ENCODE data around the gene EIF2D.

The EIF2D gene

GRCh38 chr1:206573319-206573718 lies 38.9 kb downstream of the EIF2D start:
- Histone ChIP-seq H3K27me3 (ENCODE audit: control insufficient read depth in 1 of 2, insufficient read depth in 2 of 2, low read length in 2 of 2) (no peaks in the 10 kb centered on the region), H3K27ac (ENCODE audit: low read depth, low read length) (no peak overlapping the region)

GRCh38 chr1:206572835-206573234 lies 39.4 kb downstream of the EIF2D start:
- no peaks in the 10 kb centered on the region for H3K27me3 ChIP-seq (ENCODE audit: control insufficient read depth in 1 of 2, insufficient read depth in 2 of 2, low read length in 2 of 2)
- no peaks in the 10 kb centered on the region for H3K9me3 ChIP-seq (ENCODE audit: control insufficient read depth in 1 of 2, low read length in 2 of 2)
- H3K36me3 ChIP-seq (ENCODE audit: control insufficient read depth in 1 of 2, insufficient read depth in 2 of 2, low read length in 2 of 2), result no peaks in the 10 kb centered on the region
- H3K9ac ChIP-seq (ENCODE audit: low read depth in 1 of 2, low read length in 2 of 2), result no peak overlapping the region
- peaks cover 38 to 41% of the 10 kb centered on the region in 2 donors for H3K4me1 ChIP-seq (ENCODE audit: control insufficient read depth in 1 of 2, insufficient read depth in 2 of 2, low read length in 2 of 2)
- no peak overlapping the region for H3K27ac ChIP-seq (ENCODE audit: low read depth, low read length)
- H3K4me3 ChIP-seq (ENCODE audit: low read depth in 1 of 2, low read length in 2 of 2), result no peak overlapping the region

More at GRCh38 chr1:206573319-206573718, 38.9 kb downstream of the EIF2D start:
- Histone ChIP-seq H3K4me3 (ENCODE audit: low read depth in 1 of 2, low read length in 2 of 2) (no peak overlapping the region), H3K9me3 (ENCODE audit: control insufficient read depth in 1 of 2, low read length in 2 of 2) (no peaks in the 10 kb centered on the region), H3K9ac (ENCODE audit: low read depth in 1 of 2, low read length in 2 of 2) (no peak overlapping the region), H3K36me3 (ENCODE audit: control insufficient read depth in 1 of 2, insufficient read depth in 2 of 2, low read length in 2 of 2) (no peaks in the 10 kb centered on the region), H3K4me1 (ENCODE audit: control insufficient read depth in 1 of 2, insufficient read depth in 2 of 2, low read length in 2 of 2) (peaks cover 38% of the 10 kb centered on the region in 2 donors)

- Histone ChIP-seq H3K9ac (ENCODE audit: low read depth in 1 of 2, low read length in 2 of 2) (no peak overlapping the region), H3K4me1 (ENCODE audit: control insufficient read depth in 1 of 2, insufficient read depth in 2 of 2, low read length in 2 of 2) (peaks cover 35 to 36% of the 10 kb centered on the region in 2 donors), H3K4me3 (ENCODE audit: low read depth in 1 of 2, low read length in 2 of 2) (no peak overlapping the region), H3K27me3 (ENCODE audit: control insufficient read depth in 1 of 2, insufficient read depth in 2 of 2, low read length in 2 of 2) (no peaks in the 10 kb centered on the region), H3K36me3 (ENCODE audit: control insufficient read depth in 1 of 2, insufficient read depth in 2 of 2, low read length in 2 of 2) (peaks cover 0 to under 1% of the 10 kb centered on the region in 2 donors), H3K27ac (ENCODE audit: low read depth, low read length) (no peak overlapping the region), H3K9me3 (ENCODE audit: control insufficient read depth in 1 of 2, low read length in 2 of 2) (no peaks in the 10 kb centered on the region)
These were observed 41.7 kb downstream of the EIF2D start for GRCh38 chr1:206570529-206570928.

GRCh38 chr1:206569556-206569955 lies 42.7 kb downstream of the EIF2D start:
- H3K4me1 ChIP-seq (ENCODE audit: control insufficient read depth in 1 of 2, insufficient read depth in 2 of 2, low read length in 2 of 2), result peaks cover 25 to 39% of the 10 kb centered on the region in 2 donors
- no peak overlapping the region for H3K9ac ChIP-seq (ENCODE audit: low read depth in 1 of 2, low read length in 2 of 2)
- H3K36me3 ChIP-seq (ENCODE audit: control insufficient read depth in 1 of 2, insufficient read depth in 2 of 2, low read length in 2 of 2), result peaks cover 0 to 4% of the 10 kb centered on the region in 2 donors
- no peaks in the 10 kb centered on the region for H3K27me3 ChIP-seq (ENCODE audit: control insufficient read depth in 1 of 2, insufficient read depth in 2 of 2, low read length in 2 of 2)
- no peak overlapping the region for H3K4me3 ChIP-seq (ENCODE audit: low read depth in 1 of 2, low read length in 2 of 2)
- no peak overlapping the region for H3K27ac ChIP-seq (ENCODE audit: low read depth, low read length)
- no peaks in the 10 kb centered on the region for H3K9me3 ChIP-seq (ENCODE audit: control insufficient read depth in 1 of 2, low read length in 2 of 2)

GRCh38 chr1:206568779-206569352 lies 43.4 kb downstream of the EIF2D start:
- H3K36me3 ChIP-seq (ENCODE audit: control insufficient read depth in 1 of 2, insufficient read depth in 2 of 2, low read length in 2 of 2), result peaks cover 0 to 4% of the 10 kb centered on the region in 2 donors
- H3K9me3 ChIP-seq (ENCODE audit: control insufficient read depth in 1 of 2, low read length in 2 of 2), result no peaks in the 10 kb centered on the region
- no peak overlapping the region for H3K9ac ChIP-seq (ENCODE audit: low read depth in 1 of 2, low read length in 2 of 2)
- H3K4me1 ChIP-seq (ENCODE audit: control insufficient read depth in 1 of 2, insufficient read depth in 2 of 2, low read length in 2 of 2), result peaks cover 22 to 43% of the 10 kb centered on the region in 2 donors
- no peaks in the 10 kb centered on the region for H3K27me3 ChIP-seq (ENCODE audit: control insufficient read depth in 1 of 2, insufficient read depth in 2 of 2, low read length in 2 of 2)
- no peak overlapping the region for H3K4me3 ChIP-seq (ENCODE audit: low read depth in 1 of 2, low read length in 2 of 2)
- H3K27ac ChIP-seq (ENCODE audit: low read depth, low read length), result no peak overlapping the region

GRCh38 chr1:206568256-206568655 lies 44.0 kb downstream of the EIF2D start:
- Histone ChIP-seq H3K9ac (ENCODE audit: low read depth in 1 of 2, low read length in 2 of 2) (no peak overlapping the region), H3K27ac (ENCODE audit: low read depth, low read length) (no peak overlapping the region), H3K27me3 (ENCODE audit: control insufficient read depth in 1 of 2, insufficient read depth in 2 of 2, low read length in 2 of 2) (no peaks in the 10 kb centered on the region), H3K4me3 (ENCODE audit: low read depth in 1 of 2, low read length in 2 of 2) (no peak overlapping the region), H3K9me3 (ENCODE audit: control insufficient read depth in 1 of 2, low read length in 2 of 2) (no peaks in the 10 kb centered on the region), H3K36me3 (ENCODE audit: control insufficient read depth in 1 of 2, insufficient read depth in 2 of 2, low read length in 2 of 2) (peaks cover 0 to 4% of the 10 kb centered on the region in 2 donors), H3K4me1 (ENCODE audit: control insufficient read depth in 1 of 2, insufficient read depth in 2 of 2, low read length in 2 of 2) (peaks cover 19 to 47% of the 10 kb centered on the region in 2 donors)

GRCh38 chr1:206566999-206567398 lies 45.3 kb downstream of the EIF2D start:
- no peak overlapping the region for H3K9ac ChIP-seq (ENCODE audit: low read depth in 1 of 2, low read length in 2 of 2)
- no peak overlapping the region for H3K4me3 ChIP-seq (ENCODE audit: low read depth in 1 of 2, low read length in 2 of 2)
- H3K27ac ChIP-seq (ENCODE audit: low read depth, low read length), result no peak overlapping the region
- no peaks in the 10 kb centered on the region for H3K9me3 ChIP-seq (ENCODE audit: control insufficient read depth in 1 of 2, low read length in 2 of 2)
- H3K36me3 ChIP-seq (ENCODE audit: control insufficient read depth in 1 of 2, insufficient read depth in 2 of 2, low read length in 2 of 2), result peaks cover 0 to 4% of the 10 kb centered on the region in 2 donors
- H3K4me1 ChIP-seq (ENCODE audit: control insufficient read depth in 1 of 2, insufficient read depth in 2 of 2, low read length in 2 of 2), result peaks cover 21 to 52% of the 10 kb centered on the region in 2 donors
- H3K27me3 ChIP-seq (ENCODE audit: control insufficient read depth in 1 of 2, insufficient read depth in 2 of 2, low read length in 2 of 2), result no peaks in the 10 kb centered on the region

- H3K27ac ChIP-seq (ENCODE audit: low read depth, low read length), result no peak overlapping the region
- H3K4me1 ChIP-seq (ENCODE audit: control insufficient read depth in 1 of 2, insufficient read depth in 2 of 2, low read length in 2 of 2), result peaks cover 23 to 54% of the 10 kb centered on the region in 2 donors
- no peak overlapping the region for H3K4me3 ChIP-seq (ENCODE audit: low read depth in 1 of 2, low read length in 2 of 2)
- H3K9me3 ChIP-seq (ENCODE audit: control insufficient read depth in 1 of 2, low read length in 2 of 2), result no peaks in the 10 kb centered on the region
- no peaks in the 10 kb centered on the region for H3K27me3 ChIP-seq (ENCODE audit: control insufficient read depth in 1 of 2, insufficient read depth in 2 of 2, low read length in 2 of 2)
- H3K9ac ChIP-seq (ENCODE audit: low read depth in 1 of 2, low read length in 2 of 2), result no peak overlapping the region
- H3K36me3 ChIP-seq (ENCODE audit: control insufficient read depth in 1 of 2, insufficient read depth in 2 of 2, low read length in 2 of 2), result peaks cover 0 to 6% of the 10 kb centered on the region in 2 donors
These were observed 46.3 kb downstream of the EIF2D start for GRCh38 chr1:206565995-206566394.

- H3K4me1 ChIP-seq (ENCODE audit: control insufficient read depth in 1 of 2, insufficient read depth in 2 of 2, low read length in 2 of 2), result peaks cover 23 to 53% of the 10 kb centered on the region in 2 donors
- H3K4me3 ChIP-seq (ENCODE audit: low read depth in 1 of 2, low read length in 2 of 2), result peak overlapping the region in 1 of 2 donors; percentile 11
- no peak overlapping the region for H3K27ac ChIP-seq (ENCODE audit: low read depth, low read length)
- peaks cover 0 to 6% of the 10 kb centered on the region in 2 donors for H3K36me3 ChIP-seq (ENCODE audit: control insufficient read depth in 1 of 2, insufficient read depth in 2 of 2, low read length in 2 of 2)
- H3K27me3 ChIP-seq (ENCODE audit: control insufficient read depth in 1 of 2, insufficient read depth in 2 of 2, low read length in 2 of 2), result no peaks in the 10 kb centered on the region
- H3K9me3 ChIP-seq (ENCODE audit: control insufficient read depth in 1 of 2, low read length in 2 of 2), result no peaks in the 10 kb centered on the region
- H3K9ac ChIP-seq (ENCODE audit: low read depth in 1 of 2, low read length in 2 of 2), result no peak overlapping the region
These were observed 48.7 kb downstream of the EIF2D start for GRCh38 chr1:206563367-206564207.

- peaks cover 33 to 47% of the 10 kb centered on the region in 2 donors for H3K4me1 ChIP-seq (ENCODE audit: control insufficient read depth in 1 of 2, insufficient read depth in 2 of 2, low read length in 2 of 2)
- H3K9me3 ChIP-seq (ENCODE audit: control insufficient read depth in 1 of 2, low read length in 2 of 2), result no peaks in the 10 kb centered on the region
- peak overlapping the region; percentile 46 to 69 for H3K4me3 ChIP-seq (ENCODE audit: low read depth in 1 of 2, low read length in 2 of 2)
- peak overlapping the region; percentile 36 to 60 for H3K9ac ChIP-seq (ENCODE audit: low read depth in 1 of 2, low read length in 2 of 2)
- H3K27me3 ChIP-seq (ENCODE audit: control insufficient read depth in 1 of 2, insufficient read depth in 2 of 2, low read length in 2 of 2), result no peaks in the 10 kb centered on the region
- H3K27ac ChIP-seq (ENCODE audit: low read depth, low read length), result no peak overlapping the region
- peaks cover 0 to 2% of the 10 kb centered on the region in 2 donors for H3K36me3 ChIP-seq (ENCODE audit: control insufficient read depth in 1 of 2, insufficient read depth in 2 of 2, low read length in 2 of 2)
These were observed 52.1 kb downstream of the EIF2D start for GRCh38 chr1:206560007-206560716.

All from duodenal mucosa (tissue), 2 donors.